ENCODE data around the gene ATXN1.
A peak's percentile ranks its signal among the peaks of the same experiment; 100 is the strongest.

ATXN1 gene

GRCh38 chr6:16510245-16510644 is 251.0 kb downstream of the ATXN1 start:
- Histone ChIP-seq H2BK12ac (ENCODE audit: low read length in 2 of 2) (no peak overlapping the region), H2BK120ac (ENCODE audit: low read depth, low read length) (no peak overlapping the region)

GRCh38 chr6:16508959-16509358 is 252.3 kb downstream of the ATXN1 start:
- H3K9ac ChIP-seq (ENCODE audit: low read length) = no peak overlapping the region
- H2AK5ac ChIP-seq (ENCODE audit: low read length, severe bottlenecking) = no peak overlapping the region
- H2AFZ ChIP-seq (ENCODE audit: low read depth, low read length) = no peak overlapping the region
- H3K4ac ChIP-seq (ENCODE audit: low read depth in 1 of 2, low read length in 2 of 2) = no peak overlapping the region
- no peak overlapping the region for H4K8ac ChIP-seq (ENCODE audit: low read length)
- H2BK5ac ChIP-seq (ENCODE audit: low read depth, low read length, poor library complexity, severe bottlenecking) = no peak overlapping the region
- H3K4me2 ChIP-seq (ENCODE audit: low read length, poor library complexity, severe bottlenecking) = no peak overlapping the region
- no peaks in the 10 kb centered on the region for H3K9me3 ChIP-seq (ENCODE audit: control insufficient read depth, low read length)
- H3K27me3 ChIP-seq (ENCODE audit: control insufficient read depth in 1 of 2, insufficient read depth in 1 of 2, low read length in 2 of 2) = no peaks in the 10 kb centered on the region
- no peak overlapping the region for H3K23ac ChIP-seq (ENCODE audit: low read length in 2 of 2)
- H2BK15ac ChIP-seq (ENCODE audit: low read depth, poor library complexity, severe bottlenecking) = no peak overlapping the region
- peaks cover 0 to 3% of the 10 kb centered on the region in 2 experiments for H3K36me3 ChIP-seq (ENCODE audit: control insufficient read depth in 1 of 2, insufficient read depth in 2 of 2, low read depth in 1 of 2, low read length in 2 of 2)
- no peak overlapping the region for H3K14ac ChIP-seq (ENCODE audit: low read length in 2 of 2)
- no peak overlapping the region for H3K4me3 ChIP-seq (ENCODE audit: insufficient read depth in 1 of 2, low read depth in 1 of 2, low read length in 2 of 2)
- H3K4me1 ChIP-seq (ENCODE audit: control insufficient read depth, insufficient read depth, low read depth, low read length) = no peaks in the 10 kb centered on the region
- peaks cover 22% of the 10 kb centered on the region for H3K79me1 ChIP-seq (replicated peaks; ENCODE audit: low read length, poor library complexity, severe bottlenecking)
- no peak overlapping the region for H2BK120ac ChIP-seq (ENCODE audit: low read depth, low read length)
- H3K27ac ChIP-seq (ENCODE audit: low read length, poor library complexity, severe bottlenecking) = no peak overlapping the region
- no peak overlapping the region for H2BK12ac ChIP-seq (ENCODE audit: low read length in 2 of 2)
- no peak for DNase-seq
- H3K18ac ChIP-seq (ENCODE audit: low read depth in 1 of 2, low read length in 2 of 2) = no peak overlapping the region
- no peak overlapping the region for H4K91ac ChIP-seq (ENCODE audit: low read length)
- 91% methylated on average over 1 of the region's 1 CpG for WGBS

More at GRCh38 chr6:16510245-16510644, 251.0 kb downstream of the ATXN1 start:
- Histone ChIP-seq H3K27me3 (ENCODE audit: control insufficient read depth in 1 of 2, insufficient read depth in 1 of 2, low read length in 2 of 2) (no peaks in the 10 kb centered on the region), H3K18ac (ENCODE audit: low read depth in 1 of 2, low read length in 2 of 2) (no peak overlapping the region), H3K4me1 (ENCODE audit: control insufficient read depth, insufficient read depth, low read depth, low read length) (no peaks in the 10 kb centered on the region), H3K9me3 (ENCODE audit: control insufficient read depth, low read length) (no peaks in the 10 kb centered on the region), H3K4me2 (ENCODE audit: low read length, poor library complexity, severe bottlenecking) (no peak overlapping the region), H2BK5ac (ENCODE audit: low read depth, low read length, poor library complexity, severe bottlenecking) (no peak overlapping the region), H2BK15ac (ENCODE audit: low read depth, poor library complexity, severe bottlenecking) (no peak overlapping the region), H3K14ac (ENCODE audit: low read length in 2 of 2) (no peak overlapping the region), H3K4ac (ENCODE audit: low read depth in 1 of 2, low read length in 2 of 2) (no peak overlapping the region), H4K8ac (ENCODE audit: low read length) (no peak overlapping the region), H3K4me3 (ENCODE audit: insufficient read depth in 1 of 2, low read depth in 1 of 2, low read length in 2 of 2) (no peak overlapping the region), H3K9ac (ENCODE audit: low read length) (no peak overlapping the region), H3K36me3 (ENCODE audit: control insufficient read depth in 1 of 2, insufficient read depth in 2 of 2, low read depth in 1 of 2, low read length in 2 of 2) (peaks cover under 1 to 3% of the 10 kb centered on the region in 2 experiments), H4K91ac (ENCODE audit: low read length) (no peak overlapping the region), H3K27ac (ENCODE audit: low read length, poor library complexity, severe bottlenecking) (no peak overlapping the region), H3K79me1 (replicated peaks; ENCODE audit: low read length, poor library complexity, severe bottlenecking) (peaks cover 19% of the 10 kb centered on the region), H2AFZ (ENCODE audit: low read depth, low read length) (no peak overlapping the region), H2AK5ac (ENCODE audit: low read length, severe bottlenecking) (no peak overlapping the region), H3K23ac (ENCODE audit: low read length in 2 of 2) (no peak overlapping the region)
- no peak for DNase-seq
- 93% methylated on average over 2 of the region's 2 CpGs for WGBS

- Histone ChIP-seq H2BK5ac (ENCODE audit: low read depth, low read length, poor library complexity, severe bottlenecking) (no peak overlapping the region), H3K9ac (ENCODE audit: low read length) (peak overlapping the region; percentile 52), H2AFZ (ENCODE audit: low read depth, low read length) (no peak overlapping the region), H4K91ac (ENCODE audit: low read length) (no peak overlapping the region), H3K4me3 (ENCODE audit: insufficient read depth in 1 of 2, low read depth in 1 of 2, low read length in 2 of 2) (peak overlapping the region in 1 of 2 experiments; percentile 0), H3K27ac (ENCODE audit: low read length, poor library complexity, severe bottlenecking) (no peak overlapping the region), H3K4ac (ENCODE audit: low read depth in 1 of 2, low read length in 2 of 2) (no peak overlapping the region), H3K27me3 (ENCODE audit: control insufficient read depth in 1 of 2, insufficient read depth in 1 of 2, low read length in 2 of 2) (no peaks in the 10 kb centered on the region), H2BK120ac (ENCODE audit: low read depth, low read length) (no peak overlapping the region), H3K4me2 (ENCODE audit: low read length, poor library complexity, severe bottlenecking) (no peak overlapping the region), H4K8ac (ENCODE audit: low read length) (no peak overlapping the region), H3K23ac (ENCODE audit: low read length in 2 of 2) (no peak overlapping the region), H3K18ac (ENCODE audit: low read depth in 1 of 2, low read length in 2 of 2) (no peak overlapping the region), H3K9me3 (ENCODE audit: control insufficient read depth, low read length) (no peaks in the 10 kb centered on the region), H3K36me3 (ENCODE audit: control insufficient read depth in 1 of 2, insufficient read depth in 2 of 2, low read depth in 1 of 2, low read length in 2 of 2) (no peaks in the 10 kb centered on the region), H3K4me1 (ENCODE audit: control insufficient read depth, insufficient read depth, low read depth, low read length) (no peaks in the 10 kb centered on the region), H2BK12ac (ENCODE audit: low read length in 2 of 2) (no peak overlapping the region), H3K14ac (ENCODE audit: low read length in 2 of 2) (no peak overlapping the region), H2AK5ac (ENCODE audit: low read length, severe bottlenecking) (no peak overlapping the region), H3K79me1 (replicated peaks; ENCODE audit: low read length, poor library complexity, severe bottlenecking) (peaks cover 13% of the 10 kb centered on the region), H2BK15ac (ENCODE audit: low read depth, poor library complexity, severe bottlenecking) (no peak overlapping the region)
- WGBS = 81% methylated on average over 9 of the region's 9 CpGs
- DNase-seq = peak; percentile 33
Observed at GRCh38 chr6:16505711-16506357, 255.4 kb downstream of the ATXN1 start.

DNA sequence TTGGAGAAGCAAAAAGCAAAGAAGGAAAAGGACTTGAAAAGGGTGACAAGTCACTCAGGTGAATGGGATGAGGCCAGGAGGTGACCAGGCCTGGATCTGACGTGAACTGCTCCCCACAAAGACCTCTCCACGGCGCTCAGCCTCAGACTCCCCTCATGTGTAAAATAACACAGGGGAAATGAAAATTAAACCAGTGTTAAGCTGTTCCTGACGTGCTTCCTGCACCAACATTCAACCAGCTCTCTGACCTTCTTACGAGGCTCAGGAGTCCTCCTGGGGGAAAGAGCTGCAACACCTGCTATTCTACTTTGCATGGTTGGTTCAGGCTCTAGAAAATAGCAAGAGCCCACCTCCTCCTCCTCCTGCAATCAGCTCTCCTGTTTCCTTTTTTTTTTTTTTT is 256.7 kb downstream of the ATXN1 start:
- no peak overlapping the region for H3K9ac ChIP-seq (ENCODE audit: low read length)
- H3K18ac ChIP-seq (ENCODE audit: low read depth in 1 of 2, low read length in 2 of 2) = no peak overlapping the region
- peaks cover 13% of the 10 kb centered on the region for H3K79me1 ChIP-seq (replicated peaks; ENCODE audit: low read length, poor library complexity, severe bottlenecking)
- no peak overlapping the region for H4K8ac ChIP-seq (ENCODE audit: low read length)
- H3K9me3 ChIP-seq (ENCODE audit: control insufficient read depth, low read length) = no peaks in the 10 kb centered on the region
- H3K27ac ChIP-seq (ENCODE audit: low read length, poor library complexity, severe bottlenecking) = no peak overlapping the region
- no peak overlapping the region for H2AFZ ChIP-seq (ENCODE audit: low read depth, low read length)
- no peak overlapping the region for H4K91ac ChIP-seq (ENCODE audit: low read length)
- no peak overlapping the region for H3K4me3 ChIP-seq (ENCODE audit: insufficient read depth in 1 of 2, low read depth in 1 of 2, low read length in 2 of 2)
- H3K4ac ChIP-seq (ENCODE audit: low read depth in 1 of 2, low read length in 2 of 2) = peak overlapping the region in 1 of 2 experiments; percentile 30
- H3K4me1 ChIP-seq (ENCODE audit: control insufficient read depth, insufficient read depth, low read depth, low read length) = no peaks in the 10 kb centered on the region
- DNase-seq = no peak
- no peak overlapping the region for H3K23ac ChIP-seq (ENCODE audit: low read length in 2 of 2)
- no peaks in the 10 kb centered on the region for H3K36me3 ChIP-seq (ENCODE audit: control insufficient read depth in 1 of 2, insufficient read depth in 2 of 2, low read depth in 1 of 2, low read length in 2 of 2)
- H3K4me2 ChIP-seq (ENCODE audit: low read length, poor library complexity, severe bottlenecking) = no peak overlapping the region
- H2BK120ac ChIP-seq (ENCODE audit: low read depth, low read length) = no peak overlapping the region
- WGBS = 95% methylated on average over 5 of the region's 5 CpGs
- no peak overlapping the region for H2AK5ac ChIP-seq (ENCODE audit: low read length, severe bottlenecking)
- H3K27me3 ChIP-seq (ENCODE audit: control insufficient read depth in 1 of 2, insufficient read depth in 1 of 2, low read length in 2 of 2) = no peaks in the 10 kb centered on the region
- H2BK12ac ChIP-seq (ENCODE audit: low read length in 2 of 2) = no peak overlapping the region
- H3K14ac ChIP-seq (ENCODE audit: low read length in 2 of 2) = no peak overlapping the region
- no peak overlapping the region for H2BK5ac ChIP-seq (ENCODE audit: low read depth, low read length, poor library complexity, severe bottlenecking)
- no peak overlapping the region for H2BK15ac ChIP-seq (ENCODE audit: low read depth, poor library complexity, severe bottlenecking)
